Measurements from ENCODE around the gene KIZ. TPM values are rescaled to one million over a fixed set of nuclear protein-coding genes. Genes with fewer than 3 reads are reported as not detected.
A peak's percentile ranks its signal among the peaks of the same experiment; 100 is the strongest.

KIZ gene
- total and polyA plus RNA-seq, 2 donors from 2014 or later, result 17.3 to 21.8 TPM

DNA sequence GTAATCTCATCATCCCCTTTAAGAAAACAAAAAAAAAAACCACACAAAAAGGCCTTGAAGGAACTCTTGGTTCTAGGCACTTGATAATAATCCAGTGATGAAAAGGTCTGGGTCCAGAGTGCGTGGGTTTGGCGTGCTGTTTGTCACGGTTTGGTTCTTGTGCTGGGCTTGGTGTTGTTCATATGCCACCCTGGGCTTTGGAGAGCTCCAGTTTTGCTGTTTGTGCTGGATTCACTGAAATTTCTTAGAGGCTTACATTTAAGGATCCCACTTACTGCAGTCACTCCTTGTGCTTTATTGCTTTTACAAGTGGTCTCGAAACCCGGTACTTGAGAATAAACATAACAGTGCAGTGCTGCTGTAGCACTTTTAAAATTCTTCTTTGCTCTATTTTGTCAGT is 108.4 kb downstream of the KIZ start:
- no peak overlapping the region for H3K9ac ChIP-seq (ENCODE audit: low read length in 3 of 3)
- no peak overlapping the region for H3K4me3 ChIP-seq (ENCODE audit: low read length in 3 of 3)
- no peak overlapping the region for H3K27ac ChIP-seq (ENCODE audit: low read depth in 2 of 2, low read length in 2 of 2)
- H3K36me3 ChIP-seq (ENCODE audit: control insufficient read depth in 2 of 3, insufficient read depth in 3 of 3, low read length in 3 of 3), result peaks cover 0 to 10% (median 0%) of the 10 kb centered on the region in 3 donors
- FAIRE-seq (no peak), DNase-seq (no peak)
- TF ChIP-seq, protein P1, sequence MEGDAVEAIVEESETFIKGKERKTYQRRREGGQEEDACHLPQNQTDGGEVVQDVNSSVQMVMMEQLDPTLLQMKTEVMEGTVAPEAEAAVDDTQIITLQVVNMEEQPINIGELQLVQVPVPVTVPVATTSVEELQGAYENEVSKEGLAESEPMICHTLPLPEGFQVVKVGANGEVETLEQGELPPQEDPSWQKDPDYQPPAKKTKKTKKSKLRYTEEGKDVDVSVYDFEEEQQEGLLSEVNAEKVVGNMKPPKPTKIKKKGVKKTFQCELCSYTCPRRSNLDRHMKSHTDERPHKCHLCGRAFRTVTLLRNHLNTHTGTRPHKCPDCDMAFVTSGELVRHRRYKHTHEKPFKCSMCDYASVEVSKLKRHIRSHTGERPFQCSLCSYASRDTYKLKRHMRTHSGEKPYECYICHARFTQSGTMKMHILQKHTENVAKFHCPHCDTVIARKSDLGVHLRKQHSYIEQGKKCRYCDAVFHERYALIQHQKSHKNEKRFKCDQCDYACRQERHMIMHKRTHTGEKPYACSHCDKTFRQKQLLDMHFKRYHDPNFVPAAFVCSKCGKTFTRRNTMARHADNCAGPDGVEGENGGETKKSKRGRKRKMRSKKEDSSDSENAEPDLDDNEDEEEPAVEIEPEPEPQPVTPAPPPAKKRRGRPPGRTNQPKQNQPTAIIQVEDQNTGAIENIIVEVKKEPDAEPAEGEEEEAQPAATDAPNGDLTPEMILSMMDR (IDR thresholded peaks at IDR 0.05; ENCODE audit: borderline replicate concordance, extremely low read depth, insufficient read depth), result no peak
- no peaks in the 10 kb centered on the region for H3K4me1 ChIP-seq (ENCODE audit: control insufficient read depth in 2 of 3, insufficient read depth in 2 of 3, low read depth in 1 of 3, low read length in 3 of 3)
- intact Hi-C loops (cut with DNase I), result no loop called here
- no peaks in the 10 kb centered on the region for H3K27me3 ChIP-seq (ENCODE audit: control insufficient read depth, insufficient read depth, low read length)
- H3K9me3 ChIP-seq (ENCODE audit: control insufficient read depth in 2 of 3, insufficient read depth in 1 of 3, low read length in 3 of 3), result no peaks in the 10 kb centered on the region

DNA sequence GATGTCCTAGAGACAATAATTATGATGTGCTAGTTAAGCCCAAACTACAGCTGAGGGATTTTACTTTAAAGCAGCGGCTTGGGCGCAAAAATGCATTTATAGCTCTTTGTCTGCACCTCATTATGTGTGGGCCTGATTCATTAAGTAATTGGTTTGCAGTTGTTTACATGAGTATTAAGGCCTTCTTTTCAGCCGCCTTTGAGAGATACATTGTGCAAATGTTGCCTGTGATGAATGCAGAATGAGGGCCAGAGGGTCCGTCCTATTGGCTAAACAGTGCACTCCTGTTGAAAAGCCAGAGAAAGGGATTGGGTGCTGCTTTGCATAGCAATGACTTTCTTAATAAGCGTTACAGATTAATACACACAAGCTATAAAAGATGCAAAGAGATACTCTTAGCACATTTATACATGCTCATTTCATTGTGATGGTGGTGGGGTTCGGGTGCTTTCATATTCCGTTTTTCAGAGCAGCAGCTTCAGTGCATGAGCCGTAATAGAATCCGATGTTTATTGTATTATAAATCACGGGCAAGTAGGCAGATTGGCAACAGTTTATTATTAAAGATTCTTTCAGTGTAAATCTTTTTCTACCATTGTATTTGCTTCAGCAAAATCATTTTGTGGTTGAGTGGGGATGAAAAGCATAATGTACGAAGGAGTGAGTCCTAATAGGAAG is 109.1 kb downstream of the KIZ start:
- Histone ChIP-seq H3K27me3 (ENCODE audit: control insufficient read depth, insufficient read depth, low read length) (no peaks in the 10 kb centered on the region), H3K9me3 (ENCODE audit: control insufficient read depth in 2 of 3, insufficient read depth in 1 of 3, low read length in 3 of 3) (no peaks in the 10 kb centered on the region), H3K4me3 (ENCODE audit: low read length in 3 of 3) (no peak overlapping the region), H3K9ac (ENCODE audit: low read length in 3 of 3) (no peak overlapping the region), H3K27ac (ENCODE audit: low read depth in 2 of 2, low read length in 2 of 2) (no peak overlapping the region), H3K4me1 (ENCODE audit: control insufficient read depth in 2 of 3, insufficient read depth in 2 of 3, low read depth in 1 of 3, low read length in 3 of 3) (no peaks in the 10 kb centered on the region), H3K36me3 (ENCODE audit: control insufficient read depth in 2 of 3, insufficient read depth in 3 of 3, low read length in 3 of 3) (peaks cover 0 to 8% (median 0%) of the 10 kb centered on the region in 3 donors)
- FAIRE-seq, result no peak
- TF ChIP-seq, protein P1 (IDR thresholded peaks at IDR 0.05; ENCODE audit: borderline replicate concordance, extremely low read depth, insufficient read depth), result no peak
- intact Hi-C loops (cut with DNase I), result loop anchor here (5.0 kb wide), 1 partner anchor 272 kb away; no protein-coding TSS in a partner anchor
- DNase-seq, result no peak

DNA sequence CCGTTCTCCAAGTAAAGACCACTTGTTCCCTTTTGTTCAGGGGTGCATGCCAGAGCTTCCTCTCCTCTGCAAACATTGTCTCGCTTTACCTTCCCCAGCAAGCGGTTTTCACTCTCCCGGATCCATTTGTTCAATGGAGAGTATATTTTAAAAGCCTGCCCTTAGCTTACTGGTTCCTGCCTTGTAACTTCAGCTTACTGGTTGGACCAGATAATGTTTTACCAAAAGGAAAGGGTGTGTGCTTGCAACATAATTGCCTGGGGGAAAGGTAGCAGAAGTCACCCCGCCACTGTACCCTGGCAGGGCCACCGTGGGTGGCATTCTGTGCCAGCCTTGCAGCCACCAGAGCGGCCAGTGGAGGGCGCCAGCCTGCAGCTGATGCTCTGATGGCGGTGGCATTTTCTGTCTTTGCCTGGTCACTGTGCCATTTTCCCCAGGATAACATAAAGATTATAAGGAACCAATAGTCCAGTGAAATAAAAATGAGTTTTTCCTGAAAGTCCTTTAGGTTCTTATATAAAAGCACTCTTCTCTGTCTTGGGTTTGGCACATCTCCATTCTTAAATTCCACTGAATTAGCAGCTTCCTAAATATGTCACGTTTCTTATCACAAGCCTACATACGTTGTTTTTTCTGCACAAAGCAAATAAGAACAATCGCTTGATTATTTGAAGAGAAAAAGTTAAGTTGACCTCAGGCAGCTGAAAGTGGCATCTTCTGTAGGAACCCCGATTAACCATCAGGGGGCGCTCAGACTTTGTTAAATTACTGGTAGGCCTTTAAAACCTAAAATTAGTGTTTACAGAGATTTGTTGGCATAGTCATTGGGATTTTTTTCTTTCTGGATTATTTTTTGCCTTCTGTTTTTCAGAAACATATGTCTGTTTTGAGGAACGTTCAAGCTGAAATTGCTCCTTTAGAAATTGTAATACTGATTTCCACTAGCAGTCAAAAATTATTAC is 109.9 kb downstream of the KIZ start:
- peaks cover 0 to 6% (median 0%) of the 10 kb centered on the region in 3 donors for H3K36me3 ChIP-seq (ENCODE audit: control insufficient read depth in 2 of 3, insufficient read depth in 3 of 3, low read length in 3 of 3)
- DNase-seq (peak in 4 of 5 donors; percentile 51 to 79 (median 66)), FAIRE-seq (peak; percentile 45)
- no peaks in the 10 kb centered on the region for H3K9me3 ChIP-seq (ENCODE audit: control insufficient read depth in 2 of 3, insufficient read depth in 1 of 3, low read length in 3 of 3)
- H3K27ac ChIP-seq (ENCODE audit: low read depth in 2 of 2, low read length in 2 of 2), result no peak overlapping the region
- H3K4me3 ChIP-seq (ENCODE audit: low read length in 3 of 3), result no peak overlapping the region
- H3K9ac ChIP-seq (ENCODE audit: low read length in 3 of 3), result no peak overlapping the region
- intact Hi-C loops (cut with DNase I), result loop anchor here (5.0 kb wide), 1 partner anchor 272 kb away; no protein-coding TSS in a partner anchor
- H3K4me1 ChIP-seq (ENCODE audit: control insufficient read depth in 2 of 3, insufficient read depth in 2 of 3, low read depth in 1 of 3, low read length in 3 of 3), result no peaks in the 10 kb centered on the region
- H3K27me3 ChIP-seq (ENCODE audit: control insufficient read depth, insufficient read depth, low read length), result no peaks in the 10 kb centered on the region
- TF ChIP-seq, protein P1 (IDR thresholded peaks at IDR 0.05; ENCODE audit: borderline replicate concordance, extremely low read depth, insufficient read depth), result peak; percentile 82
